Lower leg skin (tissue), 4 donors: ENCODE results near the gene PTPN5. TPM values are rescaled to one million over a fixed set of nuclear protein-coding genes. Genes with fewer than 3 reads are reported as not detected.

ENCODE experiments used
- DNase-seq, 2 donors: peaks; one replicate each; pipeline ENCODE4 v3.0.0-alpha.2; 2019; ENCODE audit warnings: low spot score in 2 of 2
- H3K4me3 ChIP-seq: fragments of 200-600 bp; sonication (generic); 2 replicates; pipeline ENCODE4 v1.5.1; 2017; ENCODE audit warnings: mild to moderate bottlenecking, low read depth; ENCODE audit not compliant: poor library complexity, severe bottlenecking
- CTCF ChIP-seq, 3 donors: fragments of 450-650 bp; IDR thresholded peaks; one replicate each; pipeline ENCODE4 v1.5.1; 2016; ENCODE audit warnings: antibody characterized with exemption in 3 of 3, mild to moderate bottlenecking in 3 of 3, moderate library complexity in 2 of 3
- POLR2A ChIP-seq, 2 donors: fragments of 450-650 bp; IDR thresholded peaks; one replicate each; pipeline ENCODE4 v1.6.1; 2016 to 2017; ENCODE audit warnings: antibody characterized with exemption in 2 of 2, mild to moderate bottlenecking in 1 of 2, moderate library complexity in 1 of 2
- WGBS, 2 donors: methylation state at CpG; one replicate each; pipeline ENCODE4 v1.1.5; 2018; 5-methylcytosine and 5-hydroxymethylcytosine counted together
- intact Hi-C: fragments of 100-400 bp; cut with DNase I; formaldehyde crosslinking; loops from one replicate; pipeline ENCODE4 v1.15.0; 2023; ENCODE audit warnings: low total_unique reads
- total RNA-seq, 4 donors: library from RNA; depleted of rRNA; stranded (reverse); fragments of >200 nt; gene quantifications; one replicate each; pipeline ENCODE4 v1.1.0, GENCODE V29; 2016

PTPN5 gene
- total RNA-seq, 4 donors from 2014 or later = 0.29 to 2.7 (median 0.69) TPM; not detected in 1

- DNase-seq = peak in 1 of 2 donors; percentile 53
- TF ChIP-seq CTCF (IDR thresholded peaks at IDR 0.05) (no peak), POLR2A (IDR thresholded peaks at IDR 0.05) (no peak)
- H3K4me3 ChIP-seq = no peak overlapping the region
- 38 to 42% methylated on average over 13 of the region's 13 CpGs for WGBS, 2 donors
- intact Hi-C loops = no loop called here
These were observed 11.0 kb upstream of the PTPN5 start for GRCh38 chr11:18802381-18803257.

- H3K4me3 ChIP-seq = no peak overlapping the region
- intact Hi-C loops = no loop called here
- DNase-seq = no peak
- WGBS, 2 donors = 91 to 92% methylated on average over 3 of the region's 3 CpGs
- TF ChIP-seq POLR2A (IDR thresholded peaks at IDR 0.05) = no peak
- no peak for TF ChIP-seq CTCF (IDR thresholded peaks at IDR 0.05)
These were observed 7.3 kb upstream of the PTPN5 start for GRCh38 chr11:18798799-18799469.

- H3K4me3 ChIP-seq = no peak overlapping the region
- intact Hi-C loops = no loop called here
- no peak for DNase-seq
- WGBS, 2 donors = 30 to 43% methylated on average over 7 of the region's 7 CpGs
- TF ChIP-seq POLR2A (IDR thresholded peaks at IDR 0.05) = no peak
- no peak for TF ChIP-seq CTCF (IDR thresholded peaks at IDR 0.05)
These were observed 3.4 kb upstream of the PTPN5 start for GRCh38 chr11:18794956-18795355.

GRCh38 chr11:18792827-18793226, 1.2 kb upstream of the PTPN5 start:
- TF ChIP-seq POLR2A (IDR thresholded peaks at IDR 0.05) = no peak
- TF ChIP-seq CTCF (IDR thresholded peaks at IDR 0.05) = no peak
- no peak overlapping the region for H3K4me3 ChIP-seq
- no peak for DNase-seq
- WGBS, 2 donors = 68 to 70% methylated on average over 10 to 11 of the region's 11 CpGs
- intact Hi-C loops = no loop called here

GRCh38 chr11:18791969-18792628, 501 bp upstream of the PTPN5 start:
- 2 to 3% methylated on average over 34 to 38 of the region's 43 CpGs for WGBS, 2 donors
- TF ChIP-seq POLR2A (IDR thresholded peaks at IDR 0.05) = no peak
- TF ChIP-seq CTCF (IDR thresholded peaks at IDR 0.05) = no peak
- intact Hi-C loops = no loop called here
- peak overlapping the region; percentile 15 for H3K4me3 ChIP-seq
- no peak for DNase-seq
